ENCODE results near the gene CASP10.

Gene CASP10

GRCh38 chr2:201205515-201205849 lies 22.5 kb downstream of the CASP10 start:
- H3K36me3 ChIP-seq (ENCODE audit: control insufficient read depth, insufficient read depth, low read length) = no peaks in the 10 kb centered on the region
- H3K27me3 ChIP-seq (ENCODE audit: control insufficient read depth, insufficient read depth, low read length) = no peaks in the 10 kb centered on the region
- peaks cover 2% of the 10 kb centered on the region for H3K4me1 ChIP-seq (ENCODE audit: control insufficient read depth, insufficient read depth, low read length)
- H3K4me3 ChIP-seq (ENCODE audit: low read length) = no peak overlapping the region
- H3K9ac ChIP-seq (ENCODE audit: low read length) = no peak overlapping the region
- no peak overlapping the region for H3K27ac ChIP-seq (ENCODE audit: low read depth, low read length)

DNA sequence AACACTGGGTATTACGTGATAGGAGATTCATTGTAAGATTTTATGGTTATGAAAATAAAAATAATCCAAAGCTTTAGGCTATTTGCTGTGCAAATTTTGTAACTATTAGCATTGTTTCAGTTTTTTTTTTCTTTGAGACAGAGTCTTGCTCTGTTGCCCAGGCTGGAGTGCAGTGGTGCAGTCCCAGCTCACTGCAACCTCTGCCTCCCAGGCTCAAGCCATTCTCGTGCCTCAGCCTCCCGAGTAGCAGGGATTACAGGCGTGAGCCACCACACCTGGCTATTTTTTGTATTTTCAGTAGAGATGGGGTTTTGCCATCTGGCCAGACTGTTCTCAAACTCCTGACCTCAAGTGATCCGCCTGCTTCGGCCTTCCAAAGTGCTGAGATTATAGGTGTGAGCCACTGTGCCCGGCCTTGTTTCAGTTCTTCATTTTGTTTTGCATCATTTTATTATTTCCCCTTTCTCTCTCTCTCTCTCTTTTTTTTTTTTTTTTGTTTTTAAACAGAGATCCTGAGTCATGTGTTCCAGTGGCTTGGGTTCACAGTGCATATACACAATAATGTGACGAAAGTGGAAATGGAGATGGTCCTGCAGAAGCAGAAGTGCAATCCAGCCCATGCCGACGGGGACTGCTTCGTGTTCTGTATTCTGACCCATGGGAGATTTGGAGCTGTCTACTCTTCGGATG lies 25.8 kb downstream of the CASP10 start:
- Histone ChIP-seq H3K4me1 (ENCODE audit: control insufficient read depth, insufficient read depth, low read length) (peaks cover 2% of the 10 kb centered on the region), H3K36me3 (ENCODE audit: control insufficient read depth, insufficient read depth, low read length) (no peaks in the 10 kb centered on the region), H3K27me3 (ENCODE audit: control insufficient read depth, insufficient read depth, low read length) (no peaks in the 10 kb centered on the region), H3K27ac (ENCODE audit: low read depth, low read length) (no peak overlapping the region), H3K9ac (ENCODE audit: low read length) (no peak overlapping the region), H3K4me3 (ENCODE audit: low read length) (no peak overlapping the region)

GRCh38 chr2:201215963-201216362 lies 33.0 kb downstream of the CASP10 start:
- Histone ChIP-seq H3K4me1 (ENCODE audit: control insufficient read depth, insufficient read depth, low read length) (no peaks in the 10 kb centered on the region), H3K27me3 (ENCODE audit: control insufficient read depth, insufficient read depth, low read length) (no peaks in the 10 kb centered on the region), H3K36me3 (ENCODE audit: control insufficient read depth, insufficient read depth, low read length) (no peaks in the 10 kb centered on the region), H3K9ac (ENCODE audit: low read length) (no peak overlapping the region), H3K4me3 (ENCODE audit: low read length) (no peak overlapping the region), H3K27ac (ENCODE audit: low read depth, low read length) (no peak overlapping the region)

DNA sequence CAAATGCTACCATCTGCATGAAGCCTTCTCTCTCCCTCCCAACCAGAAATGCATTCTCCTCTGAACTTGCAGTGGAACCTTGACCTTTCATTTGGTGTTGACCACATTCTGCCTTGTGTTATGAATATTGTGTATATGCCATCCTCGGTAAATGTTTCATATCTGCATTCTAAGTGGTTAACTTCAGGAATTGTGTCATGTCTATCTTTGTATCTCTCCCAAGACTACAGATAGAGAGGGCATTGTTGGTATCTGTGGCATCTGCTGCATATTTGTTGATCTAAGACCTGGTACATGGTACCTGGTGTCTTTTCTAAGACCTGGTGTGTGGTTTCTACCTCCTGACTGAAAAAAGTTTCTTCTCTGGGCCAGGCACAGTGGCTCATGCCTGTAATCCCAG lies 34.0 kb downstream of the CASP10 start:
- Histone ChIP-seq H3K36me3 (ENCODE audit: control insufficient read depth, insufficient read depth, low read length) (no peaks in the 10 kb centered on the region), H3K4me1 (ENCODE audit: control insufficient read depth, insufficient read depth, low read length) (no peaks in the 10 kb centered on the region), H3K27me3 (ENCODE audit: control insufficient read depth, insufficient read depth, low read length) (no peaks in the 10 kb centered on the region), H3K4me3 (ENCODE audit: low read length) (no peak overlapping the region), H3K9ac (ENCODE audit: low read length) (no peak overlapping the region), H3K27ac (ENCODE audit: low read depth, low read length) (no peak overlapping the region)

- no peak overlapping the region for H3K27ac ChIP-seq (ENCODE audit: low read depth, low read length)
- H3K9ac ChIP-seq (ENCODE audit: low read length) = no peak overlapping the region
- H3K4me3 ChIP-seq (ENCODE audit: low read length) = no peak overlapping the region
- no peaks in the 10 kb centered on the region for H3K27me3 ChIP-seq (ENCODE audit: control insufficient read depth, insufficient read depth, low read length)
- H3K4me1 ChIP-seq (ENCODE audit: control insufficient read depth, insufficient read depth, low read length) = no peaks in the 10 kb centered on the region
- no peaks in the 10 kb centered on the region for H3K36me3 ChIP-seq (ENCODE audit: control insufficient read depth, insufficient read depth, low read length)
Measured at GRCh38 chr2:201218780-201219179, 35.8 kb downstream of the CASP10 start.

GRCh38 chr2:201219328-201220096 lies 36.6 kb downstream of the CASP10 start:
- H3K36me3 ChIP-seq (ENCODE audit: control insufficient read depth, insufficient read depth, low read length) = no peaks in the 10 kb centered on the region
- H3K27me3 ChIP-seq (ENCODE audit: control insufficient read depth, insufficient read depth, low read length) = no peaks in the 10 kb centered on the region
- no peak overlapping the region for H3K27ac ChIP-seq (ENCODE audit: low read depth, low read length)
- no peaks in the 10 kb centered on the region for H3K4me1 ChIP-seq (ENCODE audit: control insufficient read depth, insufficient read depth, low read length)
- H3K9ac ChIP-seq (ENCODE audit: low read length) = no peak overlapping the region
- no peak overlapping the region for H3K4me3 ChIP-seq (ENCODE audit: low read length)

GRCh38 chr2:201220102-201220570 lies 37.2 kb downstream of the CASP10 start:
- Histone ChIP-seq H3K9ac (ENCODE audit: low read length) (no peak overlapping the region), H3K27ac (ENCODE audit: low read depth, low read length) (no peak overlapping the region), H3K27me3 (ENCODE audit: control insufficient read depth, insufficient read depth, low read length) (no peaks in the 10 kb centered on the region), H3K4me3 (ENCODE audit: low read length) (no peak overlapping the region), H3K4me1 (ENCODE audit: control insufficient read depth, insufficient read depth, low read length) (no peaks in the 10 kb centered on the region), H3K36me3 (ENCODE audit: control insufficient read depth, insufficient read depth, low read length) (no peaks in the 10 kb centered on the region)

DNA sequence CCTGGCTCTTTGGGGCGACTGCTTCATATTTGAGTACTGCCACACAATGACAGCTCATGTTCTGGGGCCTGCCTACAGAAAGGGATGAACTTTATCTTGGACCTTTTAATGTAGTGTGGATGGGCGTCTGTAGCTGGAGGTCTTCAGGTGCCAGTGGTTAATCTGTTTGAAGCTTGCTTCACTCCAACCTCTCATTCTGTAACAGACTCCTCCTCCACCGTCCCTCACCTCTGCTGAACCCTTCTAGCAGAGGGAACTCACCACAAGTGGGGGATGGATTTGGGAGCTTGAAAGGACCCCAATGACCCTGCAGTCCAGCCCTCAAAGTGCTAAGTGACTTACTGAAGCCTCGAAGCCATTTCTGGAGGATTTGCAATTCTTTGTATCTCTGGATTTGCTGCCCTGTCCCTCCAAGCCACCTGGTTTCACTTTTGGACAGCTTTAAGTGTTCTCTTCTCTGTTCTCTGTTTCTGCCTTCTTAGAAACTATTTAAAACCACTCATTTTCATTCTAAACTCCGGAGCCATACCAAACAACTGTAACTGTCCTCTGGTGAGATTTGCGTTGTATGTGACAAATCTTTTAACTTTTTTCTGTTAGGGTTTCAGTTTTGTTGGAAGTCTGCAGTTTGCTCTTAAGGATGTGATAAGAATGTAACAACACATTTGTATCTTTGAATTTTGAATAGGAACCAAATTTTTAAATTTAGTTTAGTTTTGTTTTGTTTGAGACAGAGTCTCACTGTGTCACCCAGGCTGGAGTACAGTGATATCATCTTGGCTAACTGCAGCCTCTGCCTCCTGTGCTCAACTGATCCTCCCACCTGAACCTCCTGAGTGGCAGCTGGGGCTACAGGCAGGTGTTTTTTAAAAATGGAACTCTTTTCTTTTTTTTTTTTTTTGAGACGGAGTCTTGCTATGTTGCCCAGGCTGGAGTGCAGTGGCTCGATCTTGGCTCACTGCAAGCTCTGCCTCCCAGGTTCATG lies 40.4 kb downstream of the CASP10 start:
- Histone ChIP-seq H3K27me3 (ENCODE audit: control insufficient read depth, insufficient read depth, low read length) (no peaks in the 10 kb centered on the region), H3K9ac (ENCODE audit: low read length) (no peak overlapping the region), H3K4me1 (ENCODE audit: control insufficient read depth, insufficient read depth, low read length) (no peaks in the 10 kb centered on the region), H3K27ac (ENCODE audit: low read depth, low read length) (no peak overlapping the region), H3K4me3 (ENCODE audit: low read length) (no peak overlapping the region), H3K36me3 (ENCODE audit: control insufficient read depth, insufficient read depth, low read length) (no peaks in the 10 kb centered on the region)

- Histone ChIP-seq H3K27ac (ENCODE audit: low read depth, low read length) (no peak overlapping the region), H3K9ac (ENCODE audit: low read length) (no peak overlapping the region), H3K27me3 (ENCODE audit: control insufficient read depth, insufficient read depth, low read length) (no peaks in the 10 kb centered on the region)
Measured at GRCh38 chr2:201228271-201228911, 45.5 kb downstream of the CASP10 start.

DNA sequence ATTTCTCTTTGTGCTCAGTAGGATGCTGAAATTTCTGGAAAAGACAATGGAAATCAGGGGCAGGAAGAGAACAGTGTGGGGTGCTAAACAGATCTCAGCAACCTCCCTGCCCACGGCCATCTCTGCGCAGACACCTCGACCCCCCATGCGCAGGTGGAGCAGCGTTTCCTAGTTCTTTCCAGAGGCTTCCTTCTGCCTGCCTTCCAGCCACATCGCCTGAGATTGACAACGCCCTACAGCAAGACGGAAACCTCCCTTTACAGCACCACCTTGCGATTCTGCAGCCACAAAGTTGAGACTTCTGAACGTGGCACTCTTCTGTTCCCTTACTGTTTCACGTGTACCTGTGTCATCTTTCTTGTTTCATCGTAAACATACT lies 46.0 kb downstream of the CASP10 start:
- H3K4me3 ChIP-seq (ENCODE audit: low read length) = no peak overlapping the region
- H3K36me3 ChIP-seq (ENCODE audit: control insufficient read depth, insufficient read depth, low read length) = no peaks in the 10 kb centered on the region
- H3K9ac ChIP-seq (ENCODE audit: low read length) = no peak overlapping the region
- H3K27me3 ChIP-seq (ENCODE audit: control insufficient read depth, insufficient read depth, low read length) = no peaks in the 10 kb centered on the region
- no peak overlapping the region for H3K27ac ChIP-seq (ENCODE audit: low read depth, low read length)
- no peaks in the 10 kb centered on the region for H3K4me1 ChIP-seq (ENCODE audit: control insufficient read depth, insufficient read depth, low read length)

More at GRCh38 chr2:201228271-201228911, 45.5 kb downstream of the CASP10 start:
- no peaks in the 10 kb centered on the region for H3K36me3 ChIP-seq (ENCODE audit: control insufficient read depth, insufficient read depth, low read length)
- no peaks in the 10 kb centered on the region for H3K4me1 ChIP-seq (ENCODE audit: control insufficient read depth, insufficient read depth, low read length)
- H3K4me3 ChIP-seq (ENCODE audit: low read length) = no peak overlapping the region

DNA sequence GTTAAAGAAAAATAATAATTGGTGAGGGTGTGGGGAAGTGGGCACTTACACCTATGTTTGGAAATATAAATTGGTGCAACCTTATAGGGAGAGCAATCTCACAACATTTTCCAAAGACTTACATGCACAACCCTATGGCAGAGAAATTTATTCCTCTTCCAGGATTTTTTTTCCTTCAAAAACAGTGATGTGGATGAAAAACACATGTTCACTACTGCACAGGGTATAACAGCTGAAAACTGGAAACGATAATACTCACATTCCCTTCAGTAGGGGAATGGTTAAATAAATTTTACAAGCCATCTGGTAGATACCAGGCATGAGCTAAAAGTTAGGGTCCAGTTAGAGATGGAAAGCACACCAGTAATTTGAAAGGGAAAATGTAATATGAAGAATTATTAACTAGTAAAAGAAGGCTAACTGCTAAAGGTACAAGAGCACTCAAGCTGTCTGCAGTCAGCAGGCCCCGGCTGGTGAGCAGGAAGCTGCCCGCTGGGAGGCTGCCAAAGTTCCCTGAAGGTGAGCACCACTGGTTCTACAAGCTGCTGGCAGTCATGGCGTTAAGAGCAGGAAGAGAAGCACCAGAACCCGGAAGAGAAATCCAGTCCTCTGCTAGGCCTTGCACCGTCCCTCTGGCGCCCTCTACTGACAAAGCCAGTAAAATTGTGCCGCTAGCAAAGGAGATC lies 49.0 kb downstream of the CASP10 start:
- no peak overlapping the region for H3K27ac ChIP-seq (ENCODE audit: low read depth, low read length)
- H3K9ac ChIP-seq (ENCODE audit: low read length) = no peak overlapping the region
- no peak overlapping the region for H3K4me3 ChIP-seq (ENCODE audit: low read length)
- no peaks in the 10 kb centered on the region for H3K27me3 ChIP-seq (ENCODE audit: control insufficient read depth, insufficient read depth, low read length)
- H3K4me1 ChIP-seq (ENCODE audit: control insufficient read depth, insufficient read depth, low read length) = no peaks in the 10 kb centered on the region
- H3K36me3 ChIP-seq (ENCODE audit: control insufficient read depth, insufficient read depth, low read length) = no peaks in the 10 kb centered on the region

Measured in rectal smooth muscle tissue (tissue), 1 donor.